ENCODE measurements around the gene DNAJB13.

DNA sequence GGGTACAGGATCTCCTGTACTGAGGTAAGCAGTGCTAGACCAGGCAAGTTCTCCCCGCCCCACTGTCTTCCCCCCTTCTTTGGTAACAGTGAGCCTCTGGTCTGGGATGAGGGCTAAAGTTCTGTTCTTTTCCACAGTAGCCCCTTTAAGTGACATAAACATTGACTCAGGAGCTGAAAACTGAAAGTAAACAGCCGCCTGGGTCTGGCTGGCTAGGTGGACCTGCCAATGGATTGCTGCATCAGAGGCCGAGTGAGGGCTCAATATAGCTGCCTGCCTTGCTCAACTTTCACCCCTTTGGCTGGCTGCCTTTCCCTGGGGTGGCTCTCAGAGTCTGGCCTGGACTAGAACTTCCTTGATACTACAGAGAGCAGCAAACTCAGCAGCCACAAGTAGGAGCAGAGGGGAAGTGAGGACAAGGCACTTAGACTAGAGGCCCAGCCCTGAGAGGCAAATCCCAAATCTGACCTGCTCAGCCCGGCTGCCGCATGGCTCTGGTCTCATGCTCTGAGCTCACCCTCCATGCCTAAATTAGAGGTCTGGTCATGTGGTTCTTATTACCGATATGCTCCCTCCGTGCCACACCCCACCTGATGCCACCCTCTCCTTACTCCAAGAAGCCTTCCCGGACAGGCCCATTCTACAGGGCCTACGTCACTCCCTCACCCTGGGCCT, 67.6 kb downstream of the DNAJB13 start:
- no peak for TF ChIP-seq POLR2AphosphoS5 (IDR thresholded peaks at IDR 0.05; ENCODE audit: low read depth)
- TF ChIP-seq, protein P1, sequence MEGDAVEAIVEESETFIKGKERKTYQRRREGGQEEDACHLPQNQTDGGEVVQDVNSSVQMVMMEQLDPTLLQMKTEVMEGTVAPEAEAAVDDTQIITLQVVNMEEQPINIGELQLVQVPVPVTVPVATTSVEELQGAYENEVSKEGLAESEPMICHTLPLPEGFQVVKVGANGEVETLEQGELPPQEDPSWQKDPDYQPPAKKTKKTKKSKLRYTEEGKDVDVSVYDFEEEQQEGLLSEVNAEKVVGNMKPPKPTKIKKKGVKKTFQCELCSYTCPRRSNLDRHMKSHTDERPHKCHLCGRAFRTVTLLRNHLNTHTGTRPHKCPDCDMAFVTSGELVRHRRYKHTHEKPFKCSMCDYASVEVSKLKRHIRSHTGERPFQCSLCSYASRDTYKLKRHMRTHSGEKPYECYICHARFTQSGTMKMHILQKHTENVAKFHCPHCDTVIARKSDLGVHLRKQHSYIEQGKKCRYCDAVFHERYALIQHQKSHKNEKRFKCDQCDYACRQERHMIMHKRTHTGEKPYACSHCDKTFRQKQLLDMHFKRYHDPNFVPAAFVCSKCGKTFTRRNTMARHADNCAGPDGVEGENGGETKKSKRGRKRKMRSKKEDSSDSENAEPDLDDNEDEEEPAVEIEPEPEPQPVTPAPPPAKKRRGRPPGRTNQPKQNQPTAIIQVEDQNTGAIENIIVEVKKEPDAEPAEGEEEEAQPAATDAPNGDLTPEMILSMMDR (IDR thresholded peaks at IDR 0.05; ENCODE audit: insufficient read depth, low read length), result no peak

Data from HL-60 (cell line).